Measurements from ENCODE around the gene DDIT4. TPM values are rescaled to one million over a fixed set of nuclear protein-coding genes. Genes with fewer than 3 reads are reported as not detected.

The DDIT4 gene
- total and polyA plus RNA-seq, 9 of the 15 experiments (the other 6 are each of a cell fraction or from before 2014, with no cell fraction given), result 8.2 to 675 (median 159) TPM

DNA sequence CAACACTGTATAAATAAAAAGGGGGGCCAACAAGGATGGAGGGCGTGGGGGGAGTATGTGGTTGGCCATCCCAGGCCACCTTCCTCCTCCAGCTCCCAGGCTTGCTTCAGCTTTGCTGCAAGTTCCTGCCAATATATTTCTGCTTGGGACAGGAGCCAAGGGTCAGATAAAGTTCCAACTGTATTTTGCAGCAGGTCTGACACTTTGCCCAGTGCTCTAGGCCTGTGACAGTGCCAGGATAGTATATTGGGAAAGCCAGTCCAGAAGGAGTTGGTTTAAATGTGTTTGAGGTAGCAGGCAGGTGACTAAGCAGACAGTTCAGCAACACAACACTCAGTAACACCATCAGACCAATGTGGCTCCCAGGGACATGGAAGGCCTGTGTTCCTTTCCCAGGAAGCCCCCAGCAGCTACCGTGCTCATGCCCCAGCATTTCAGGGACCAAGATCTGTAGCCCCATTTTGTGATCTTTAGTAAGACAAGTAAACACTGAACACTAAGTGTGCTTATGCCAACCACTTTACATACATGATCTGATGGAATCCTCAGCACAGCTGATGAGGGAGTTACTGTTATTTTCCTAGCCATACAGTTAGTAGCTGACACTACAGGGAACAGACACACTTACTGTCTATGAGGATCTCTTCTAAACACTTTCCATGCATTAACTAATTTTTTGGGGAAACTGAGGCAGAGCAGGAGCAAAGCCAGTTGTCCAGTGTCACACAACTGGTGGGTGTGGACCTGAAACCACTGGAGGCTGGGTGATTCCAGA, 42.1 kb downstream of the DDIT4 start (continued):
- TF ChIP-seq, protein P1, sequence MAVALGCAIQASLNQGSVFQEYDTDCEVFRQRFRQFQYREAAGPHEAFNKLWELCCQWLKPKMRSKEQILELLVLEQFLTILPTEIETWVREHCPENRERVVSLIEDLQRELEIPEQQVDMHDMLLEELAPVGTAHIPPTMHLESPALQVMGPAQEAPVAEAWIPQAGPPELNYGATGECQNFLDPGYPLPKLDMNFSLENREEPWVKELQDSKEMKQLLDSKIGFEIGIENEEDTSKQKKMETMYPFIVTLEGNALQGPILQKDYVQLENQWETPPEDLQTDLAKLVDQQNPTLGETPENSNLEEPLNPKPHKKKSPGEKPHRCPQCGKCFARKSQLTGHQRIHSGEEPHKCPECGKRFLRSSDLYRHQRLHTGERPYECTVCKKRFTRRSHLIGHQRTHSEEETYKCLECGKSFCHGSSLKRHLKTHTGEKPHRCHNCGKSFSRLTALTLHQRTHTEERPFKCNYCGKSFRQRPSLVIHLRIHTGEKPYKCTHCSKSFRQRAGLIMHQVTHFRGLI (CRISPR knock-in tag; IDR thresholded peaks at IDR 0.05), result peak; percentile 46; the same call in 1 of the 2 replicates
- no peak for TF ChIP-seq U2AF2 (optimal IDR thresholded peaks at IDR 0.05; ENCODE audit: low read depth, low read length)
- 0 out of 2 replicates have a peak, but pooled peaks have one; percentile 4 for TF ChIP-seq KLF1 (tag; IDR thresholded peaks at IDR 0.05)
- TF ChIP-seq BCOR (IDR thresholded peaks at IDR 0.05), result 0 out of 2 replicates have a peak, but pooled peaks have one; percentile 51
- TF ChIP-seq HIVEP1 (CRISPR knock-in tag; IDR thresholded peaks at IDR 0.05), result 0 out of 2 replicates have a peak, but pooled peaks have one; percentile 62

DNA sequence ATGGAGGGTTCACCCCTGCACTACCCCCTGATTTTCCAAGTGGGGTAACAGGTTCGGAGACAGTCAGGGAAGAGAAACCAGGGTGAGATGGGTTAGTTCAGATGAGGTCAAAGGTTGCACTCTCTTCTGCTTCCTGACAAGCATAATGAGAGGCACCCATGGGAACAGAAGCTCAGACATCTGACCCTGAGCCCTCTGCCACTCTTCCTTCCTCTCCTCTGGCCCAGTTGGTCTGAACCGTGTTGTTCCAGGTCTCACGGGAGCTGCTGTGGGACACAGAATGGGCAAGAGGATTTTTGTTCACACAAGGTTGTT, 42.6 kb downstream of the DDIT4 start:
- H3K27ac ChIP-seq (ENCODE audit: extremely low read depth, low read depth, low read length), result peak overlapping the region; percentile 39; the same call in 1 of the 3 replicates
- H3K4me1 ChIP-seq (replicated peaks in 1 of 2; ENCODE audit: control insufficient read depth in 2 of 2, insufficient read depth in 2 of 2, low read length in 2 of 2), result peaks cover 38 to 51% of the 10 kb centered on the region in 2 experiments
- H3K36me3 ChIP-seq (ENCODE audit: control insufficient read depth, insufficient read depth, low read length), result no peaks in the 10 kb centered on the region
- in situ Hi-C loops (cut with MboI), result no loop called here
- H3K4me3 ChIP-seq, result no peak overlapping the region
- intact Hi-C loops (cut with micrococcal nuclease), result no loop called here
- BruUV-seq (replicated peaks), result no TSS peak
- peak overlapping the region in 1 of 2 experiments; percentile 72; a peak in 1 of 4 replicates for H3K9ac ChIP-seq (ENCODE audit: insufficient read depth in 1 of 2, low read depth in 2 of 2, low read length in 2 of 2)
- no peak overlapping the region for H3K4me2 ChIP-seq (ENCODE audit: insufficient read depth, low read length)
- H3K79me2 ChIP-seq (ENCODE audit: control insufficient read depth, insufficient read depth, low read length), result no peaks in the 10 kb centered on the region
- no peaks in the 10 kb centered on the region for H3K9me3 ChIP-seq (replicated peaks; ENCODE audit: control insufficient read depth, insufficient read depth, low read depth, low read length)
- no peak for ATAC-seq
- H2AFZ ChIP-seq (ENCODE audit: low read depth, low read length), result peak overlapping the region; percentile 48; the same call in 1 of the 2 replicates
- H3K27me3 ChIP-seq (ENCODE audit: control insufficient read depth in 2 of 2, insufficient read depth in 2 of 2, low read length in 2 of 2), result no peaks in the 10 kb centered on the region
- no peaks in the 10 kb centered on the region for H4K20me1 ChIP-seq (replicated peaks; ENCODE audit: control insufficient read depth, insufficient read depth, low read length)
- POLR2A ChIA-PET, result interaction anchor here (0.6 to 9.2 kb wide), 9 partner anchors 11 to 254 kb away, joined by 3 to 199 read pairs (median 3); no protein-coding TSS in a partner anchor
- CTCF ChIA-PET (ENCODE audit: low intra/inter-chr PET ratio), result no interaction called here
- 72% methylated on average over 3 of the region's 3 CpGs for WGBS (ENCODE audit: insufficient coverage, low coverage, missing lambda C conversion rate)
- no peak for FAIRE-seq
- no peaks in the 10 kb centered on the region for H3K9me1 ChIP-seq (ENCODE audit: control insufficient read depth, insufficient read depth, low read length)
- no peak for DNase-seq (ENCODE audit: extremely low read depth in 1 of 4, low spot score in 3 of 4)
- TF ChIP-seq CBX3 (IDR thresholded peaks at IDR 0.05; ENCODE audit: borderline replicate concordance in 1 of 2, low read length in 2 of 2), result no peak
- TF ChIP-seq, protein P2, sequence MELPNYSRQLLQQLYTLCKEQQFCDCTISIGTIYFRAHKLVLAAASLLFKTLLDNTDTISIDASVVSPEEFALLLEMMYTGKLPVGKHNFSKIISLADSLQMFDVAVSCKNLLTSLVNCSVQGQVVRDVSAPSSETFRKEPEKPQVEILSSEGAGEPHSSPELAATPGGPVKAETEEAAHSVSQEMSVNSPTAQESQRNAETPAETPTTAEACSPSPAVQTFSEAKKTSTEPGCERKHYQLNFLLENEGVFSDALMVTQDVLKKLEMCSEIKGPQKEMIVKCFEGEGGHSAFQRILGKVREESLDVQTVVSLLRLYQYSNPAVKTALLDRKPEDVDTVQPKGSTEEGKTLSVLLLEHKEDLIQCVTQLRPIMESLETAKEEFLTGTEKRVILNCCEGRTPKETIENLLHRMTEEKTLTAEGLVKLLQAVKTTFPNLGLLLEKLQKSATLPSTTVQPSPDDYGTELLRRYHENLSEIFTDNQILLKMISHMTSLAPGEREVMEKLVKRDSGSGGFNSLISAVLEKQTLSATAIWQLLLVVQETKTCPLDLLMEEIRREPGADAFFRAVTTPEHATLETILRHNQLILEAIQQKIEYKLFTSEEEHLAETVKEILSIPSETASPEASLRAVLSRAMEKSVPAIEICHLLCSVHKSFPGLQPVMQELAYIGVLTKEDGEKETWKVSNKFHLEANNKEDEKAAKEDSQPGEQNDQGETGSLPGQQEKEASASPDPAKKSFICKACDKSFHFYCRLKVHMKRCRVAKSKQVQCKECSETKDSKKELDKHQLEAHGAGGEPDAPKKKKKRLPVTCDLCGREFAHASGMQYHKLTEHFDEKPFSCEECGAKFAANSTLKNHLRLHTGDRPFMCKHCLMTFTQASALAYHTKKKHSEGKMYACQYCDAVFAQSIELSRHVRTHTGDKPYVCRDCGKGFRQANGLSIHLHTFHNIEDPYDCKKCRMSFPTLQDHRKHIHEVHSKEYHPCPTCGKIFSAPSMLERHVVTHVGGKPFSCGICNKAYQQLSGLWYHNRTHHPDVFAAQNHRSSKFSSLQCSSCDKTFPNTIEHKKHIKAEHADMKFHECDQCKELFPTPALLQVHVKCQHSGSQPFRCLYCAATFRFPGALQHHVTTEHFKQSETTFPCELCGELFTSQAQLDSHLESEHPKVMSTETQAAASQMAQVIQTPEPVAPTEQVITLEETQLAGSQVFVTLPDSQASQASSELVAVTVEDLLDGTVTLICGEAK (IDR thresholded peaks at IDR 0.05), result no peak
- TF ChIP-seq, protein P2 (CRISPR knock-in tag; IDR thresholded peaks at IDR 0.05), result no peak
- 0 out of 2 replicates have a peak, but pooled peaks have one; percentile 1 for TF ChIP-seq NFE2L1 (tag; IDR thresholded peaks at IDR 0.05; ENCODE audit: borderline replicate concordance, low read depth)
